ENCODE results near the gene FAM78A.
A peak's percentile ranks its signal among the peaks of the same experiment; 100 is the strongest.

FAM78A gene, protein sequence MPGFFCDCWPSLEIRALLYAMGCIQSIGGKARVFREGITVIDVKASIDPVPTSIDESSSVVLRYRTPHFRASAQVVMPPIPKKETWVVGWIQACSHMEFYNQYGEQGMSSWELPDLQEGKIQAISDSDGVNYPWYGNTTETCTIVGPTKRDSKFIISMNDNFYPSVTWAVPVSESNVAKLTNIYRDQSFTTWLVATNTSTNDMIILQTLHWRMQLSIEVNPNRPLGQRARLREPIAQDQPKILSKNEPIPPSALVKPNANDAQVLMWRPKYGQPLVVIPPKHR

DNA sequence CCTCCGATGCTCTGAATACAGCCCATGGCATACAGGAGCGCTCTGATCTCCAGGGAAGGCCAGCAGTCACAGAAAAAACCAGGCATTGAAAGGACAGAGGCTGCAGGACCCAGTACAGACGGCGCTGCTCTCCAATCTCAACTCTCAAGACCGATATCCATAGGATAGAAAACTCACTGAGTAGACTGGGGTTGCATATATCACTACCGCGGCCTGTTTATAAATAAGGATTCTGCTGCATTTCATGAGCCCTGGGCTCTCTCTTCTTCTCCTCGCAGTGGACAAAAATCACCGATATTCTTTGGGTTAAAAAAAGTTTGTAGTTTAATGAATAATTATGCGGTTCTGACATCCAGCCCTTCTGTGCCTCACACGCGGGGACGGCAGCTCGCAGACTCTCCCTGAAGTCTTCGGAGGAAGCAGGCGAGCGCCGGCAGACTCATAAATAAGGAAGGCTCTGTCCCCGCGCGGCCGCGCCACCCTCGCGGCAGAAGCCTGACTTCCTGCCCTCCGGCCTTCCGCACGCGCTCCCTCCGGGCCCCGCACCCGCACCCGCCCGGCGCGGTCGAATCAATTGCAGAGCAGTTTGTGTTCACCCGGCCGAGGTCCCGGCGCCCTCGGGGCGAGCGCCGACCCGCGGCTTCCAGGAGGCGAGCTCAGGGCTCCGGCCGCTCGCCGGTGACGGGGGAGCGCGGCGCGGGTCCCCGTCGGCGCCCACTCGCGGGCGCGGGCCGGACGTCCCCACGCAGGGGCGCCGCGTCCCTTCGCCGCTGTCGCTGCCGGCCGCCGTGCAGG is at the start of gene FAM78A:
Gene FAM78A, minus strand, starts transcription at position 417 of the 795 bp plus-strand sequence. Its CDS starts 331 bp downstream, at position 86.
- DNase-seq = peak; percentile 28 to 30

DNA sequence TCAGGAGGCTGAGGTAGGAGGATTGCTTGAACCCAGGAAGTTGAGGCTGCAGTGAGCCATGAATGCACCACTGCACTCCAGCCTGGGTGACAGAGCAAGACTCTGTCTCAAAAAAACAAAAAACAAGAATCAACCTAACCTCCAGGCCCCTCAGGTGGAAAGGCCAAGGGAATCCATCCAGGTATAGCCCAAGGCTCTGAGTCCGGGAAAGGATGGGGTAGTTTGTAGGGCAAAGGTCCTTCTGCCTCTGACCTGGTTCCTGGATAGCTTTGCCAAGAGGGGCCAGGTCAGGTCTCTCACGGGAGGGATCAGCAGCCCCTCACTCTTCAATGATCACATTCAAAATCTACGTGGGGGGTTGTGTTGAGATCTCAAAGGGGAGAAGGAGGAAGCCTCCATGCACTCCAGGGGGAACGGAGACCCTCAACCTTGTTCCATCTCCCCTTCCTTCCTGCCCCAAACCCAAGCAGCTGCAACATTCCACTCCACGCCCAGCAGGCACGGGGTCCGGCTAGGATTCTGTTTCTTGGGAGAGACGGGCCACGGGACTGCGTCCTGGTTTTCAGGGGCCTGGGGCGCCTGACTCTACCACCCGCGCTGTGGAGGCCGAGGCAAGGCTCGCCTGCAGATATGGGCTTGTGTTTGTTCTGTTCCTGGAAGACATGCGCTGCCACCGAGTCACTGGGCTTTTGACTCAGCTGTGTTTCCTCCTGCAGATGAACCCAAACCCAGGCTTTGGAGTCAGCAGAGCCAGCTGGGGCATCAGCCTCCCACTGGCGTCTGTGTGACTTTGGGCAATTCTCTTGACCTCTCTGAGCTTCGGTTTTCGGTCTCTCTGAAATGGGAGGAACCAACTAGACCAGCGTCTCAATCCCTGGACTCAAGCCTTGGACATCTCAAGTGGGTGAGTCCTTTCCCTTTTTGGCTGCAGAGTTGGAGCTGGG is 48.7 kb upstream of the FAM78A start:
- DNase-seq = no peak

DNA sequence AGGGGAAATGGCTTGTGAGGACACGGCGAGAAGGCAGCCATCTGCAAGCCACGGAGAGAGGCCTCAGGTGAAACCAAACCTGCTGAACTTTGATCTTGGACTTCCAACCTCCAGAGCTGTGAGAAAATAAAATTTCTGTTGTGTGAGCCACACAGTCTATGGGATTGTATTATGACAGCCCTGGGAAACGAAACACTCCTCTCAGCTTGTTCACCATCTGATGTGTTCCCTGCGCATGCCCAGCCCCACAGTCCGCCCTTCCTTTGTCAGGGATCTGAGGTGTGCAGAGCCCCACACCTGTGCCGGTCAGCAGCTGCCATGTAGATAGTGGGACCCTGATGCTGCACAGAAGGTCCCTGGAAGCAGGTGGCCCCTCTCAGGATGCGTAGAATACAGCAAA is 47.3 kb upstream of the FAM78A start:
- DNase-seq = no peak

DNA sequence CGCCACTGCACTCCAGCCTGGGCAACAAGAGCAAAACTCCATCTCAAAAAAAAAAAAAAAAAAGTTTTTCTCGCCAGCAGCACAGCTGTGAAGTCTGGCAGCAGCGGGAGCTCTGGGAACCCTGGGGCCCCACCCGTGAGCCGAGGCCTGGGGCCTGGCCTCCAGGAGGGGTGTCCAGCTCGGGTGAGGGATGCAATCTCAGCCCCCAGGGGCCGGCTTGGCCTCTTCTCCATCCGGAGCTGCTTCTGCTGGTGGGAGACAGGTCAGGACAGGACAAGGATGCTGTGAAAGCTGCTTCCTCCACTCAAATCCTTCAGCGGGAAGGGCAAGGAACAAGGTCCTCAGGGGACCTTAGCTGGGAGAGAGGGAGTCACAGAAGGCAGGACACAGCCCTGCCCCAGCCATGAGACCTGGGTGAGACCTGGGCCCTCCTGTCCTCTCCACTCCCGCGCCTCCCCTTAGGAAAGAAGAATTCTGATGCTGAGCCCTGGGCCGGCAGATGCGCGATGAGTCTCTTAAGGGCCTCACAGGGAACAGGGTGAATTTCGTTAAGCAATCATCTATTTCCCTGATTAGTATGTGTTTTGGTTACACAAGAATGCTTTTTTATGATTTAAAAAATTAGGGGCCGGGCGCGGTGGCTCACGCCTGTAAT is 43.8 kb upstream of the FAM78A start:
- DNase-seq = no peak

DNA sequence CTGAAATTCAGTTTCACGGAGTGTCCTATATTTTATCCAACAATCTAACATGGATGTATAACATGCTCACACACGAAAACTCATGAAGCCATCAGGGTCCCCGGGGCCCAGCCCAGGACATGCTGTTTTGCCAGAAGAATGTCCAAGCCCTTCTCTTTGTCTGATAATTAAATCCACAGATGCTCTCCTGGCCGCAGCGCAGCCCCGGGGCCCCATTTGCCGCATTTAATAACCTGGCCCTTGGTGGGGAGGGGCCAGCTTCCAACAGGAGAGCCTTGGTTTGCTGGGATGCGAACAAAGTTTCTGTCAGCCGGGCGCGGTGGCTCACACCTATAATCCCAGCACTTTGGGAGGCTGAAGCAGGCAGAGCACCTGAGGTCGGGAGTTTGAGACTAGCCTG is 43.2 kb upstream of the FAM78A start:
- DNase-seq = no peak

DNA sequence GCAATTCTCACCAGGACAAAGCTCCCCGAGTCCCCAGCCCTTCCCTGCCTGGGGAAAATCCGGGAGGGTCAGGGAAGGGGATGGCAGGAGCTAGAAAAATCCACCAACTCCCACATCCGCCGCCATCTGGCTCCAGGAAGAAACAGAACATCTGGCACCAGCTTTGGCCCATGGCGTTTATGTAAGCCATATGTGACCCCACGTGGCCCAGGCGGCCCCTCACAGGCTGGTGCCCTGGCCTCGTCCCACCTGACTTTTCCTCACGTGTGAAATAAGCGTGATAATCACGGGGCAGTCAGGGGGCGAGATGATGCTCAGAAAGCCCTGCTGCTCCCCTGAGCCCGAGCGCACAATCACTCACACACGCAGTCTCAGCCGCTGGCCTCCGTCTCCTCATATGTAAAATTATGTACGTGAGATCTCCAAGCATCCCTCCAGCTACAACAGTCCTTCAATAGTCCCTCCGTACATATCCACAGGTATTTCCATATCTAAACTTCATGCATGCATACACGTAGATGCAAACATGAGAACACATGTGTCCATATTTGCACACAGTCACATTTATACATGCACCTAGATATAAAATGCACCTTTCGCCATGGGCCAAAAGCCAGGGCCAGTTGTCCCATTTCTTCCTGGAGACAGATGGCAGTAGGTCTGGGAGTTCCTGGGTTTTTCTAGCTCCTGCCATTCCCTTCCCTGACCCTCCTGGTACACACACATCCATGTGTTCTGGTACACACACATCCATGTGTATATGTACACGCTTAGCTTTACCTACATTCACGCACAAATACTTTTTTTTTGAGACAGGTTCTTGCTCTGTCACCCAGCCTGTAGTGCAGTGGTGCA is 42.1 kb upstream of the FAM78A start:
- no peak for DNase-seq

DNA sequence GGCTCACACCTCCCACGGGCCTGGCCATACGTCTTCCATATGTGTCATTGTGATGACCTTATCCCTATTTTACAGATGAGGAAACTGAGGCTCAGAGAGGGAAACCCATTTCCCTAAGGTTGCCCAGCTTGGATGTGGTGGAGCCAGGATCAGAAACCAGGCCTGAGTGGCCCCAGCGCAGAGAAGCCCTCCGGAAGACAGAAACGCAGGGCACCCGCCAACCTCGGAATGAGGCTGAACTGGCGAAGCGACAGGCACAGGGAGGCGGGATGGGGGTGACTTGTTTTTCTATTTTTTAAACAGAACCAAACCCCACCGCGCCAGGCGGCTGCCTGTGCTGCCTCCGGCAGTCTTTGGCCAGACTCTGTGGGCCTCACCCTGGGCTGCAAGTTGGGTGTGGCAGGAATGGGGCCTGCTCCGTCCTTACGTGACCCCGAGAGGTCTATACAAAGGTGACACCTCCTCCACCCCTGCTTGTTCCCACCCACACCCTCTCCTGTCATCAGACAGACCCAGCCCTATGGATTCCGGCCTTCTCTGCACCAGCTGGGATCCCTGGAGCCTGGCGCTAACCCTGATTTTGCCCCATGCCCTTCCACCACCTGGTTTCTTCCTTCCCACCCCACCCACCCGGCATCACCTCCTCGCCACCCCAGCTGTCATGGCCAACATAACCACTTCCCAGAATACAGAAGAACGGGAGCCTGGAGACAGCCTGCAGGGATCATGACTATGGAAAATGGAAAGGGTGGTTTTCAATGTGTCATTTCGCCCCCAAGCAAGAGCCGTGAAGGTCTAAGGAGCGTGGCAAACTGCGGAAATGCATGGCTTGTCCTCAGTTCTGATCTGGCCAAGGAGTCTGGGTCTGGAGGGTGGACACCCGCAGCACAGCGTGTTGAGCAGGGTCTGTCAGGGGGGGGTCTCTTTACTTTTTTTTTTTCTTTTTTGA is 36.8 kb upstream of the FAM78A start:
- no peak for DNase-seq

DNA sequence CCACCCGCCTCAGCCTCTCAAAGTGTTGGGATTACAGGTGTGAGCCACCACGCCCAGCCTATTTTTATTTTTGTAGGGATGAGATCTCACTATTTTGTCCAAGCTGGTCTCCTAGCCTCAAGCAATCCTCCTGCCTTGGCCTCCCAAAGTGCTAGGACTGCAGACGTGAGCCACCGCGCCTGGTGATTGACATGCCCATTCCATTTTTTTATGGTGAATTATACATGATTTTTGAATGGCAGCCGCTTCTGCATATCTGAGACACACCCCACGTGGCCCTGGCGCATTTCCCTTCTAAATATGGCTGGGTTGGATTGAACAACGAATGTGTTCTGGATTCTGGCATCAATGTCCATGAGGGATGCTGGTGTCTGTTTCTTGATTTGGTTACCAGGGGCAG is 35.9 kb upstream of the FAM78A start:
- no peak for DNase-seq

DNA sequence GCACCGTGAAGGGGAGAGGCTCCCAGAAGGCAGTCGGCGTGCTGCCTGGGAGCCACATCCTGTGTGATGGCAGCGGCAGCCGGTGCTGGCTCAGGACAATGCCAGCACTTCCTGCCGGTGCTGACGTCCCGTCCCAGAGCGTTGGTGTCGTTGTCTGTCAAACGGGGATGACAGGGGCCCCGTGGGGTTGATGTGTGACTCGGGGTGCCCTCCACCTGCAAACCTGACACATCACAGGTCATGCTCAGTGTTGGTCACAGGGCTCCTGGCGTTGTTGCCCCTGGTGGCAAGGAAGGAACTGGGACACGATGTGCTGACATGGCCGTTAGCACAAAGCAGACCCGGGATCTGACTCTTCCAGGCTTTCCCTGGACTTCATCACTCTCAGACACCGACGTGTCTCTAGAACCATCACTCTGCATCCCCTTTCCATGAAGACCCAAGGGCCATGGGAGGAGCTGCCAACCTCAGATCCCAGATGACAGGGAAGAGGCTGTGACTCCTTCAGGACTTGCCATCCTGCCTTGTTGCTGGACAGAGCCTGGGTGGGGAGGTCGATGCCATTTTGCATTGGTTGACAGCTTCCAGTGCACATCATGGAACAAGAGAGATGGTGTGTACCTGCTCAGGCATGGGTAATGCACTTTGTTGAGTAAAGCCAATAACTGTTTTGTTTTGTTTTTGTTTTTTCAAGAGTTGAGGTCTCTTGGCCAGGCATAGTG is 34.7 kb upstream of the FAM78A start:
- DNase-seq = no peak

DNA sequence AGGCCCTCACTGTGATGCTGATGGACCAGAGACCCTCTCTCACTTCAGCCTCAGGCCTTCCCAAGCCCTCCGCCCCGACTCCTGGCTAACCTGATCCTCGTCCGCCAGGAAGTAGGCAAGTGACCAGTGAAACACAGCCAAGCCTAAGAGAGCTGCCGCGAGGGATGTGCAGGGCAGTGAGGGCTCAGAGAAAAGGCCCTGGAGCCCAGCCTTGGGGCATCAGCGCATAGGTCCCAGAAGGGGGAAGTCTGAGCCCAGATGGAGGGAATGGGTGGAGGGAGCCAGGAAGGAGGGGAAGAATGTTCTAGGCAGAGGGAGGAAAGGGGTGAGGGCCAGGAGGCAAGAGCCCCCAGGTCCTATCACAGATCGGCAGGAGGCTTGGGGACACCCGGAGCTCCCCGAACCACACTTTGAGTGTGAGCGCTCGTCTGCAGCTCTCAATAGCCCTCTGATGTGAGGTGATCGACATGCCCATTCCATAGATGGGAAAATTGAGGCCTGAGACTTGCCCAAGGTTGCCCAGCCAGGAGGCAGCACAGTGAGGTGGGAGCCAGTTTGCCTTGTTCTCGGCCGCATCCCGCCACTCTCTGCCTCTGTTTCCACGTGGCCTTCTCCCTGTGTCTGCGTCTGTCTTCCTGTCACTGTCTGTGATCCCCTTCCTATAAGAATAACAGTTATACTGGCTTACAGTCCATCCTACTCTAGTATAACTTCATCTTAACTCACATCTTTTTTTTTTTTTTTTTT is 33.4 kb upstream of the FAM78A start:
- no peak for DNase-seq

DNA sequence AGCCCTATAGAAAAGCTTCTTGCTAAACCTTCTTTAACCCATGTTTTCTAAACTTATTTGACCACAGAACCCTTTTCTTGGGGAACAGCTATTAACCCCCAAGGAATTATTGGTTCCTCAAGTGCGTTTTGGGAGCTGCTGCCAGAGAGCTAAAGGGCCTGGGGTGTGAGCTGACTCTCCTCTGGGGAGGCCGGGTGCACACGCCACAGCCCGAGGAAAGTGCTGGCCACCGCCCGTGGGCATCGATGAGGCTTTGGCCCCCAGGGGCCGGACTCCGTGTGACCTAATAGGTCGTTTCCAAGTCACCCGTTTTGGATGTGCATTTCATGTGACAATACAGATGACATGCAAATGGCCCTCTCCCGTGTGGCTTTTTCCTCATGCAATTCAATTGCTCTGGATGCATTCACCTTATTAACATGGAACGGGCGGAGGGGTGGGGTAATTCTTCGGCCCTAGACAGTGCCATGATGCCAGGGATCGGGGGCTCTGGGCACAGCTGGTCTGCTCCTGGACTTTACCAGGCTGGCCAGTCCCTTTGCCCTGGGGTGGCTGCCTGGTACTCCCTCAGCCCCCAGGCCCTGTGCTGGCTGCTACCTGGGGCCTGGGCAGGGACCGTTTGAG is 32.7 kb upstream of the FAM78A start:
- no peak for DNase-seq

DNA sequence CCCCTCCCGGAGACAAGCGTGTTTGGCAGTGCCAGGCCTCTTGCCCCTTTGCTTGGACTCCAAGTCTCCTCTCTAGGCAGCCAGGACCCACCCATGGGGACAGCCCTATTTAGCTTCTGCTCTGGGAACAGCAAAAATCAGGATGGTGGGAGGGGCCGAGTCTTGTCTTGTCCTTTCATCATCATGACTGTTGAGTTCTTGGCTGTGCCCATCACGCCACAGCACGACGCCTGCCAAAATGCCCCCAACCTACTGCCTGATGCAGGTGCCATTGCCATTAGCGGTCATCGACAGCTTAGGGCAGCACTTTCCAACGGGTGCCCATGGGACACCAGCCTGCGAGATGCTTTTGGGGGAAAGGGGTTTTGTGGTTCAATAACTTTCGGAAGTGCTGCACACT is 32.1 kb upstream of the FAM78A start:
- DNase-seq = no peak

DNA sequence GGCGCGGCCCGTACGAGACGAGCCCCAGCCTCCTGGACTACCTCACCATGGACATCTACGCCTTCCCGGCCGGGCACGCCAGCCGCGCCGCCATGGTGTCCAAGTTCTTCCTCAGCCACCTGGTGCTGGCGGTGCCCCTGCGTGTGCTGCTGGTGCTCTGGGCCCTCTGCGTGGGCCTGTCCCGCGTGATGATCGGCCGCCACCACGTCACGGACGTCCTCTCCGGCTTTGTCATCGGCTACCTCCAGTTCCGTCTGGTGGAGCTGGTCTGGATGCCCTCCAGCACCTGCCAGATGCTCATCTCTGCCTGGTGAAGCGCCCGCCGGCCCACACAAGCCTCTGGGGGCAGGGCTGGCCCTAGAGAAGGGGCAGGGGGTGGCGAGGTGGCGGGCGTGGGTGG is 31.7 kb upstream of the FAM78A start:
- DNase-seq = no peak

DNA sequence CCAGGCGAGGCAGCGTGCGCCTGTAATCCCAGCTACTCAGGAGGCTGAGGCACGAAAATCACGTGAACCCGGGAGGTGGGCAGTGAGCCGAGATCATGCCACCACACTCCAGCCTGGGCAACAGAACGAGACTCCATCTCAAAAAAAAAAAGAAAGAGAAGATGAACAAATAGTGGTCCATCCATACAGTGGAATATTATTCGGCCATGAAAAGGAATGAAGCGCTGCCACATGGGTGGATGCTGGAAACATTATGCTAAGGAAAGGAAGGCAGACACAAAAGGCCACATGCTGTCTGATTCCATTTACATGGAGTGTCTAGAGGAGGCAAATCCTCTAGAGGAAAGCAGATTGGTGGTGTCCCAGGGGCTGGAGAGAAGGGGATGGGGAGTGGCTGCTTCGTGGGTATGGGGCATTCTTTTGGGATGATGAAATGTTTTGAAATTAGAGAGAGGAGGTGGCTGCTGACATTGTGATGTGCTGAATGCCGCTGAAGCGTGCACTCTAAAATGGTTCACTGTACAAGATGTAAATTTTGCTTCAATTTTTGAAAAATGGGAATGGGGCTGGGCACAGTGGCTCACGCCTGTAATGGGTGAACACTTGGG is 30.2 kb upstream of the FAM78A start:
- no peak for DNase-seq

DNA sequence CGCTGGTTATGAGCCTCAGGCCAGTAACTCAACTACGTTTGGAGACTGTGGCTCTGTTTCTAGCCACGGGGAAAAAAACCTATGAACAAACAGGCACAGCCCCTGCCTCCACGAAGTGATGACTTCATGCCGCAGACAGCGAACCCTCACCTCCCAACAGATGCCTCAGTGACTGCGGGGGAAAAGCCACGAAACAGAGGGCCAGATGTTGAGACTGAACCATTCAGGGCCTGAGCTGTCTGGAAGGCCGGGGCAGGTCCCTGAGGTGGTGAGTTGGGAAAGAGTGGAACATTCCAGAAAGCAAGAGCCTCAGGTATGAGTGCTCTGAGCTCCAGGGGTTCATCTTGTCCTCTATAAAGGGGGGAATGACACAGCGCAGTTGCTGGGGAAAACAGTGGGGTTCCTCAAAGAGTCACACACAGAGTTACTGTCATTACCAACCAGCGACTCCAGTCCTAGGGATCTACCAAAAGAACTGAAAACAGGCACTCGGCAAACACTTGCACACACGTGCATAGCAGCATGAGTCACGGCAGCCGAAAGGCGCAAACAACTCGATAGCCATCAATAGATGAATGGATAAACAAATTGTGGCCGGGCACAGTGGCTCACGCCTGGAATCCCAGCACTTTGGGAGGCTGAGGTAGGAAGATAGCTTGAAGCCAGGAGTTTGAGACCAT is 28.5 kb upstream of the FAM78A start:
- no peak for DNase-seq

DNA sequence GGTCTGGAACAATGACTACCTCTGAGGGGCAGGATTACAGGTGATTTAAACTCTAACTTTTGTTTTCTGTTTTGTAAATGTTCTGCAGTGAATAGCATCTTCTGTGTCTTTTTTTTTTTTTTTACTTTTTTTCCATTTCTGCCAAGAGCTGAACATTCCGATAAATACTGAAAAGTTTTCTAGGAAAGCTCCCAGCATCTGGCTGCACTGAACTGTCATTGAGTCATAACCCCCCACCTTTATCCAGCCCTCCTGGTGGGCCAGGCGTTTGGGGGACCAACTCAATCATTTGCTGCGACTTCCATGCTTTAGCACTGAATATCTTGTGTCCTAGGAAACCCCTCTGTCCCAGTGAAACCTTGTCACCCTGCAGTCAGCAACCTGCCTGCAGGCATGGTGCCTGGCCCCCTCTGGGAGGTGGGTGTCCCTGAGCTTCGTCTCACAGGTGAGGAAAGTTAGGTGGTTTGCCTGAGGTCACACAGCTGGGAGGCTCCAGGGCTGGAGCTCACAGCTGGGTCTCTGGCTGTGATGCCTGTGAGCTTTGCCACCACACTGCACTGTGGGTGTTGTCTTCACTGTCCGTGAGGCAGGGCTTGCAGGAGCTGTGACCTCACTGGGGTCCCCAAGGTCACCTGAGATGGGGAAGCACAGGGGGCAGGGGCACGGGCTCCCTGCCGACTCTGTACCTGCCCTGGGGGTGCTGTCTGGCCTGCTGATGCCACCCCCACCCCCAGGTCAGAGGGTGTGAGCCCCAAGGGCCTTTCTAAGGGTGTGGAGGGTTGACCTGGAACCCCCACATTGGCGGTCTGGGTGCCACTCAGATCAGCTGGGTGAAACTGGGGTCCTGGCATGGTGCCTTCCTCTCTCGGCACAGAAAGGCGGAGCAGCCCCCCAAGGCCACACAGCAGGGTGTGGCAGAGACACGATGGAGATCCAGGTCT is 27.3 kb upstream of the FAM78A start:
- no peak for DNase-seq
